ENCODE measurements around the gene SMPX. TPM values are rescaled to one million over a fixed set of nuclear protein-coding genes. Genes with fewer than 3 reads are reported as not detected.
A peak's percentile ranks its signal among the peaks of the same experiment; 100 is the strongest.

Gene SMPX
- total RNA-seq, 4 donors from 2014 or later, result 79.1 to 797 (median 200) TPM

- DNase-seq (no peak), ATAC-seq (no peak)
- H3K9me3 ChIP-seq, result no peaks in the 10 kb centered on the region
- H3K36me3 ChIP-seq, result peaks cover 0 to 6% of the 10 kb centered on the region in 2 donors
- peaks cover 5 to 6% of the 10 kb centered on the region in 2 donors for H3K4me1 ChIP-seq
- H3K4me3 ChIP-seq, result no peak overlapping the region
- in situ Hi-C loops (cut with MboI; ENCODE audit: low sequenced_read_pairs in 4 of 4) (loop anchor here in 1 of 4 donors (25.0 kb wide), 1 partner anchor 1218 kb away; no protein-coding TSS in a partner anchor), intact Hi-C loops (cut with DNase I; ENCODE audit: low total_unique reads) (no loop called here)
- no peak for TF ChIP-seq CTCF (IDR thresholded peaks at IDR 0.05 in 4 of 5, conservative IDR thresholded peaks at IDR 0.05 in 1 of 5)
- no peak for TF ChIP-seq POLR2A (IDR thresholded peaks at IDR 0.05)
- H3K27ac ChIP-seq, result peak overlapping the region in 3 of 4 donors; percentile 28 to 57 (median 30)
- H3K27me3 ChIP-seq, result no peaks in the 10 kb centered on the region
Measured at GRCh38 chrX:21730026-21730425, 27.9 kb downstream of the SMPX start.

GRCh38 chrX:21728276-21728968, 29.5 kb downstream of the SMPX start:
- Histone ChIP-seq H3K27me3 (no peaks in the 10 kb centered on the region), H3K4me1 (peaks cover 6% of the 10 kb centered on the region in 2 donors), H3K4me3 (no peak overlapping the region), H3K27ac (peak overlapping the region in 3 of 4 donors; percentile 69 to 80 (median 74)), H3K9me3 (no peaks in the 10 kb centered on the region), H3K36me3 (peaks cover 0 to 6% of the 10 kb centered on the region in 2 donors)
- ATAC-seq (no peak), DNase-seq (no peak)
- intact Hi-C loops (cut with DNase I; ENCODE audit: low total_unique reads), result no loop called here
- TF ChIP-seq POLR2A (IDR thresholded peaks at IDR 0.05), result no peak
- no peak for TF ChIP-seq CTCF (IDR thresholded peaks at IDR 0.05 in 4 of 5, conservative IDR thresholded peaks at IDR 0.05 in 1 of 5)
- in situ Hi-C loops (cut with MboI; ENCODE audit: low sequenced_read_pairs in 4 of 4), result loop anchor here in 1 of 4 donors (25.0 kb wide), 1 partner anchor 1216 kb away; no protein-coding TSS in a partner anchor

GRCh38 chrX:21725916-21726315, 32.0 kb downstream of the SMPX start:
- ATAC-seq (peak; percentile 83 to 84), DNase-seq (peak in 1 of 2 donors; percentile 47)
- no peaks in the 10 kb centered on the region for H3K9me3 ChIP-seq
- peaks cover 6% of the 10 kb centered on the region in 2 donors for H3K4me1 ChIP-seq
- intact Hi-C loops (cut with DNase I; ENCODE audit: low total_unique reads) (loop anchor here (2.0 kb wide), 1 partner anchor 1195 kb away; no protein-coding TSS in a partner anchor), in situ Hi-C loops (cut with MboI; ENCODE audit: low sequenced_read_pairs in 4 of 4) (loop anchor here in 1 of 4 donors (25.0 kb wide), 1 partner anchor 1214 kb away; no protein-coding TSS in a partner anchor)
- no peaks in the 10 kb centered on the region for H3K27me3 ChIP-seq
- TF ChIP-seq POLR2A (IDR thresholded peaks at IDR 0.05) (peak in 1 of 2 donors; percentile 15), CTCF (IDR thresholded peaks at IDR 0.05 in 4 of 5, conservative IDR thresholded peaks at IDR 0.05 in 1 of 5) (no peak)
- peak overlapping the region; percentile 49 to 80 (median 72) for H3K27ac ChIP-seq
- H3K36me3 ChIP-seq, result no peaks in the 10 kb centered on the region
- H3K4me3 ChIP-seq, result no peak overlapping the region

- TF ChIP-seq POLR2A (IDR thresholded peaks at IDR 0.05) (no peak), CTCF (IDR thresholded peaks at IDR 0.05 in 4 of 5, conservative IDR thresholded peaks at IDR 0.05 in 1 of 5) (peak in 2 of 5 experiments; percentile 33 to 38)
- ATAC-seq (peak; percentile 64 to 69), DNase-seq (no peak)
- Histone ChIP-seq H3K9me3 (no peaks in the 10 kb centered on the region), H3K36me3 (no peaks in the 10 kb centered on the region), H3K4me1 (peaks cover 3 to 6% of the 10 kb centered on the region in 2 donors), H3K27ac (peak overlapping the region; percentile 49 to 80 (median 72)), H3K4me3 (no peak overlapping the region), H3K27me3 (no peaks in the 10 kb centered on the region)
- in situ Hi-C loops (cut with MboI; ENCODE audit: low sequenced_read_pairs in 4 of 4) (loop anchor here in 1 of 4 donors (25.0 kb wide), 1 partner anchor 1213 kb away; no protein-coding TSS in a partner anchor), intact Hi-C loops (cut with DNase I; ENCODE audit: low total_unique reads) (loop anchor here (2.0 kb wide), 1 partner anchor 1195 kb away; no protein-coding TSS in a partner anchor)
Measured at GRCh38 chrX:21725496-21725895, 32.4 kb downstream of the SMPX start.
